DOHH2 (cell line): Measurements from ENCODE around the gene RAD17.

Source experiments
- H3F3A ChIP-seq: fragments of 200-600 bp; sonication (generic), shearing (Covaris generic); 2 replicates; pipeline ENCODE4 v1.6.0; 2016; ENCODE audit warnings: antibody characterized with exemption, mild to moderate bottlenecking; ENCODE audit not compliant: control insufficient read depth, insufficient read depth
- H3K27ac ChIP-seq: fragments of 200-600 bp; sonication (generic); 2 replicates; pipeline ENCODE4 v1.5.1; 2014; ENCODE audit warnings: low read depth, mild to moderate bottlenecking, low read length, moderate library complexity
- H3K27me3 ChIP-seq: fragments of 200-600 bp; sonication (generic); 2 replicates; pipeline ENCODE4 v1.6.1; 2014; ENCODE audit warnings: mild to moderate bottlenecking, low read length, mixed read lengths; ENCODE audit not compliant: control insufficient read depth
- H3K36me3 ChIP-seq: fragments of 200-600 bp; sonication (generic); 2 replicates; pipeline ENCODE4 v1.6.1; 2014; ENCODE audit warnings: mild to moderate bottlenecking, low read length, moderate library complexity, mixed read lengths; ENCODE audit not compliant: control insufficient read depth
- H3K4me1 ChIP-seq: fragments of 200-600 bp; sonication (generic); 2 replicates; pipeline ENCODE4 v1.6.1; 2014; ENCODE audit warnings: mild to moderate bottlenecking, low read length, mixed read lengths; ENCODE audit not compliant: control insufficient read depth
- H3K4me2 ChIP-seq: fragments of 200-600 bp; sonication (generic); 2 replicates; pipeline ENCODE4 v1.6.0; 2014; ENCODE audit warnings: mild to moderate bottlenecking, low read length, moderate library complexity
- H3K4me3 ChIP-seq: fragments of 200-600 bp; sonication (generic); 2 replicates; pipeline ENCODE4 v1.5.1; 2014; ENCODE audit warnings: mild to moderate bottlenecking, low read length, mixed read lengths
- H3K79me2 ChIP-seq: fragments of 200-600 bp; sonication (generic); 2 replicates; pipeline ENCODE4 v1.6.1; 2014; ENCODE audit warnings: mild to moderate bottlenecking, low read length, mixed read lengths; ENCODE audit not compliant: control insufficient read depth
- H3K9me2 ChIP-seq: fragments of 200-600 bp; sonication (generic); replicated peaks from 2 replicates; pipeline ENCODE4 v1.6.1; 2014; ENCODE audit warnings: mild to moderate bottlenecking, low read length, mixed read lengths; ENCODE audit not compliant: control insufficient read depth
- H3K9me3 ChIP-seq: fragments of 200-600 bp; sonication (generic); 2 replicates; pipeline ENCODE4 v1.6.1; 2014; ENCODE audit warnings: antibody characterized with exemption, low read length, mixed read lengths; ENCODE audit not compliant: control insufficient read depth, insufficient read depth
- H4K20me1 ChIP-seq: fragments of 200-600 bp; sonication (generic); 2 replicates; pipeline ENCODE4 v1.6.0; 2014; ENCODE audit warnings: low read depth, mild to moderate bottlenecking, antibody characterized with exemption, low read length, moderate library complexity; ENCODE audit not compliant: control insufficient read depth, insufficient read depth
- EZH2phosphoT487 ChIP-seq: fragments of 200-600 bp; sonication (generic); IDR thresholded peaks from 2 replicates; pipeline ENCODE4 v1.6.1; 2017; ENCODE audit warnings: borderline replicate concordance, mild to moderate bottlenecking, antibody characterized with exemption, low read length, moderate library complexity, mixed read lengths
- TF ChIP-seq, protein P1 (sequence below): fragments of 200-600 bp; sonication (generic); IDR thresholded peaks from one replicate; pipeline ENCODE4 v1.5.1; 2014; ENCODE audit warnings: antibody characterized with exemption, mild to moderate bottlenecking, low read depth, low read length; ENCODE audit not compliant: poor library complexity, severe bottlenecking

The RAD17 gene

DNA sequence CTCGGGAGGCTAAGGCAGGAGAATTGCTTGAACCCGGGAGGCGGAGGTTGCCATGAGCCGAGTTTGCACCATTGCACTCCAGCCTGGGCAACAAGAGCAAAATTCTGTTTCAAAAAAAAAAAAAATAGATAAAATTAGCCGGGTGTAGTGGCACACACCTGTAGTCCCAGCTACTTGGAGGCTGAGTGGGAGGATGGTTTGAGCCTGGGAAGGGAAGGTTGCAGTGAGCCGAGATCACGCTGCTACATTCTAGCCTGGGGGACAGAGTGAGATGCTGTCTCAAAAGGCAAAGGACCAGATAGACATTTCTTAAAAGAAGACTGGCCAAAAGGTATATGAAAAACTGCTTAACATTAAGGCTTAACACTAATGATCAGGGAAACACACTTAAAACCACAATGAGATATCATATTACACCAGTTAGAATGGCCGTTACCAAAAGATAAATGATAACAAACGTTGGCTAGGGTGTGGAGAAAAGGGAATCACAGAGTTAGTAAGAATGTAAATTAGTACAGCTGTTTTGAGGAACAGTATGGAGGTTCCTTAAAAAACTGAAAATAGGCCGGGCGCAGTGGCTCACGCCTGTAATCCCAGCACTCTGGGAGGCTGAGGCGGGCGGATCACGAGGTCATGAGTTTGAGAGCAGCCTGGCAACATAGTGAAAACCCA is 35.2 kb downstream of the RAD17 start:
- H3K9me3 ChIP-seq = no peaks in the 10 kb centered on the region
- no peaks in the 10 kb centered on the region for H3K27me3 ChIP-seq
- no peaks in the 10 kb centered on the region for H4K20me1 ChIP-seq
- no peak overlapping the region for H3K27ac ChIP-seq
- no peaks in the 10 kb centered on the region for H3K4me1 ChIP-seq
- H3K4me2 ChIP-seq = no peak overlapping the region
- no peaks in the 10 kb centered on the region for H3K79me2 ChIP-seq
- TF ChIP-seq, protein P1, sequence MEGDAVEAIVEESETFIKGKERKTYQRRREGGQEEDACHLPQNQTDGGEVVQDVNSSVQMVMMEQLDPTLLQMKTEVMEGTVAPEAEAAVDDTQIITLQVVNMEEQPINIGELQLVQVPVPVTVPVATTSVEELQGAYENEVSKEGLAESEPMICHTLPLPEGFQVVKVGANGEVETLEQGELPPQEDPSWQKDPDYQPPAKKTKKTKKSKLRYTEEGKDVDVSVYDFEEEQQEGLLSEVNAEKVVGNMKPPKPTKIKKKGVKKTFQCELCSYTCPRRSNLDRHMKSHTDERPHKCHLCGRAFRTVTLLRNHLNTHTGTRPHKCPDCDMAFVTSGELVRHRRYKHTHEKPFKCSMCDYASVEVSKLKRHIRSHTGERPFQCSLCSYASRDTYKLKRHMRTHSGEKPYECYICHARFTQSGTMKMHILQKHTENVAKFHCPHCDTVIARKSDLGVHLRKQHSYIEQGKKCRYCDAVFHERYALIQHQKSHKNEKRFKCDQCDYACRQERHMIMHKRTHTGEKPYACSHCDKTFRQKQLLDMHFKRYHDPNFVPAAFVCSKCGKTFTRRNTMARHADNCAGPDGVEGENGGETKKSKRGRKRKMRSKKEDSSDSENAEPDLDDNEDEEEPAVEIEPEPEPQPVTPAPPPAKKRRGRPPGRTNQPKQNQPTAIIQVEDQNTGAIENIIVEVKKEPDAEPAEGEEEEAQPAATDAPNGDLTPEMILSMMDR = no peak
- no peak for TF ChIP-seq EZH2phosphoT487
- peaks cover 77% of the 10 kb centered on the region for H3K36me3 ChIP-seq
- no peaks in the 10 kb centered on the region for H3K9me2 ChIP-seq
- no peaks in the 10 kb centered on the region; the same call in 1 of the 2 replicates for H3F3A ChIP-seq
- no peak overlapping the region for H3K4me3 ChIP-seq

DNA sequence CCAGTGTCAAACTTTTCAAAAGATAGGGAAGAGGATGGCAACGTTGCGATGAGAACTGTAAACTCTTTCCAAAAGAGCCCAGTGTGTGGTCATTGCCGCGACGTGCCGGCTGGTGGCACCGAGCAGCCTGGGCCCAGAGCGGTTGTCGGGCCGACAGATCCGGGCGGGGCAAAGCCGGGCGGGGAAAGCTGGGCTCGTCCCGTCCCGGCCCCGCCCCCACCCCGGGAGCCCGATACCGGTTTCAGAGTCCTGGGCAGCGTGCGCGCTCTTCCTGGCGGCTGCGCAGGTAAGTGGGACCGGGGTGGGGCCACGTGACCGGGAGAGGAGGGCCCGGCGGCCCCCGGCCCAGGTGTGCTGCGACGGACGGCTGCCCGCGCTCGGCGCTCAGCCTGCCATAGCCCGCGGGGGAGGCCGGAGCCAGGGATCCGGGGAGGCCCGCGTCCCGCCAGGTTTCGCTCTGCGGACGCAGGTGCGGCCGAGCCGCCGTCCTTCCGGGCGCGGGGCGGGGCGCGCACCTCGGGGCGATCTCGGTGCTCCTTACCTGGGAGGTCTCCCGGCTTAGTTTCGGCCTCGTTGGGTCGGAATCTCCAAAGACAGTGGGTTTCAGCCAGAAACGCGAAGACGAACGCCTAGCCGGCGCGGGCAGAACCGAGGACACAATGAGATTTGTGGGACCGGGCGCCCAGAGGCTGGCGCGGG is 45.4 kb downstream of the RAD17 start, which contains the start of gene MARVELD2:
TSS of gene MARVELD2 (plus strand) at position 232 of the 699 bp plus-strand sequence. CDS start 4,270 bp downstream, outside the sequence.
- no peaks in the 10 kb centered on the region for H3K4me1 ChIP-seq
- no peak for TF ChIP-seq EZH2phosphoT487
- TF ChIP-seq, protein P1 = no peak

DNA sequence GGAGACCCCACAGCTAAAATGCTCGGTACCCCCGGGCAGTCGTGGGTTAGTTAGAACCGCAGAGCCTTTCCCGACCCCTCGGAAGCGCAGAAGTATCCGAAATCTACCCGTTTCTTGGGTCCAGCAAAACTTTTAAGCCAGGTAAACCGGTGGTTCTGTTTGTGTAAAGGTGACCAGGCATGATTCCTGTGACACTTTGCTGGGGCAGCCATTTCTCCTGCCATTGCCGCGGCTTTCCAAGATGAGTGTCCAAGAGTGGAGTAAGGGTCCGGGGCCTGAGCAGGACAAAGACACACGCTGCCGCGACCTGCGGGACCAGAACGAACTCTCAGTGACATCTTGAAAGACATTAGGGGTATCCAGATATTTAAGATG is 46.0 kb downstream of the RAD17 start:
- Histone ChIP-seq H3K79me2 (no peaks in the 10 kb centered on the region), H3K36me3 (peaks cover 71% of the 10 kb centered on the region), H3K27ac (no peak overlapping the region), H3K4me1 (no peaks in the 10 kb centered on the region), H3K9me2 (no peaks in the 10 kb centered on the region), H3K4me3 (no peak overlapping the region), H3K27me3 (no peaks in the 10 kb centered on the region), H4K20me1 (no peaks in the 10 kb centered on the region), H3K4me2 (no peak overlapping the region), H3K9me3 (no peaks in the 10 kb centered on the region), H3F3A (peaks cover 9% of the 10 kb centered on the region; the same call in 1 of the 2 replicates)
- TF ChIP-seq EZH2phosphoT487 = no peak
- TF ChIP-seq, protein P1 = no peak

More for the DNA sequence above, 45.4 kb downstream of the RAD17 start, which contains the start of gene MARVELD2:
- Histone ChIP-seq H3F3A (peaks cover 9% of the 10 kb centered on the region; the same call in 1 of the 2 replicates), H3K4me3 (no peak within 1 kb of the TSS), H3K9me3 (no peaks in the 10 kb centered on the region), H3K27ac (no peak within 1 kb of the TSS), H4K20me1 (no peaks in the 10 kb centered on the region), H3K9me2 (no peaks in the 10 kb centered on the region), H3K4me2 (no peak within 1 kb of the TSS), H3K36me3 (peaks cover 73% of the 10 kb centered on the region), H3K79me2 (no peaks in the 10 kb centered on the region), H3K27me3 (no peaks in the 10 kb centered on the region)
